Measurements from ENCODE around the gene CUBN.

The CUBN gene

GRCh38 chr10:16817125-16818019 lies 312.2 kb downstream of the CUBN start, which contains the start of gene RSU1:
Gene RSU1 (minus strand): TSS chr10:16817424. CDS start chr10:16817081, 343 bp downstream.
- DNase-seq (ENCODE audit: low read depth), result peak; percentile 100
- TF ChIP-seq CTCF (conservative IDR thresholded peaks at IDR 0.05; ENCODE audit: low read depth, low read length), result no peak
- peak within 1 kb of the TSS; percentile 81 for H3K4me3 ChIP-seq (ENCODE audit: low read depth, low read length)

- no peak for TF ChIP-seq CTCF (conservative IDR thresholded peaks at IDR 0.05; ENCODE audit: low read depth, low read length)
- H3K4me3 ChIP-seq (ENCODE audit: low read depth, low read length), result peak overlapping the region; percentile 81
- DNase-seq (ENCODE audit: low read depth), result peak; percentile 57
These were observed 312.8 kb downstream of the CUBN start for GRCh38 chr10:16816830-16817124.

GRCh38 chr10:16816171-16816570 lies 313.4 kb downstream of the CUBN start:
- no peak for DNase-seq (ENCODE audit: low read depth)
- no peak for TF ChIP-seq CTCF (conservative IDR thresholded peaks at IDR 0.05; ENCODE audit: low read depth, low read length)
- peak overlapping the region; percentile 81 for H3K4me3 ChIP-seq (ENCODE audit: low read depth, low read length)

GRCh38 chr10:16814012-16814411 lies 315.6 kb downstream of the CUBN start:
- H3K4me3 ChIP-seq (ENCODE audit: low read depth, low read length), result no peak overlapping the region
- TF ChIP-seq CTCF (conservative IDR thresholded peaks at IDR 0.05; ENCODE audit: low read depth, low read length), result no peak
- DNase-seq (ENCODE audit: low read depth), result no peak

GRCh38 chr10:16812676-16813075 lies 316.9 kb downstream of the CUBN start:
- no peak for DNase-seq (ENCODE audit: low read depth)

GRCh38 chr10:16811765-16812164 lies 317.8 kb downstream of the CUBN start:
- no peak overlapping the region for H3K4me3 ChIP-seq (ENCODE audit: low read depth, low read length)
- no peak for TF ChIP-seq CTCF (conservative IDR thresholded peaks at IDR 0.05; ENCODE audit: low read depth, low read length)
- no peak for DNase-seq (ENCODE audit: low read depth)

More at GRCh38 chr10:16812676-16813075, 316.9 kb downstream of the CUBN start:
- H3K4me3 ChIP-seq (ENCODE audit: low read depth, low read length), result no peak overlapping the region
- no peak for TF ChIP-seq CTCF (conservative IDR thresholded peaks at IDR 0.05; ENCODE audit: low read depth, low read length)

GRCh38 chr10:16811292-16811691 lies 318.3 kb downstream of the CUBN start:
- no peak overlapping the region for H3K4me3 ChIP-seq (ENCODE audit: low read depth, low read length)
- no peak for DNase-seq (ENCODE audit: low read depth)
- TF ChIP-seq CTCF (conservative IDR thresholded peaks at IDR 0.05; ENCODE audit: low read depth, low read length), result no peak

All from choroid plexus epithelial cell (primary cell).